GM12873 (cell line): Measurements from ENCODE around the gene KIAA1671.

Source experiments
- CTCF ChIP-seq: IDR thresholded peaks from 2 replicates; pipeline ENCODE4 v1.5.1; 2012; ENCODE audit warnings: low read depth, mild to moderate bottlenecking, moderate library complexity, low read length, control low read depth; ENCODE audit not compliant: insufficient read depth; ENCODE audit errors: missing control alignments

The KIAA1671 gene

GRCh38 chr22:25161916-25162530, 209.5 kb downstream of the KIAA1671 start:
- no peak for TF ChIP-seq CTCF

GRCh38 chr22:25162561-25162960, 210.0 kb downstream of the KIAA1671 start:
- TF ChIP-seq CTCF: no peak

GRCh38 chr22:25165785-25166184, 213.3 kb downstream of the KIAA1671 start:
- TF ChIP-seq CTCF: no peak

- no peak for TF ChIP-seq CTCF
Observed at GRCh38 chr22:25166266-25167040, 213.9 kb downstream of the KIAA1671 start.

- TF ChIP-seq CTCF: no peak
Observed at GRCh38 chr22:25167082-25167481, 214.6 kb downstream of the KIAA1671 start.

GRCh38 chr22:25167834-25168601, 215.5 kb downstream of the KIAA1671 start:
- TF ChIP-seq CTCF: no peak
